GM12878 (cell line): Measurements from ENCODE around the gene NOVA2.

Source experiments
- ATF3 ChIP-seq: IDR thresholded peaks from 2 replicates; pipeline ENCODE4 v1.6.1; 2011; ENCODE audit warnings: low read depth, mild to moderate bottlenecking, low read length, moderate library complexity, borderline replicate concordance; ENCODE audit errors: extremely low read depth
- BACH1 ChIP-seq: fragments of 450-650 bp; IDR thresholded peaks from 2 replicates; pipeline ENCODE4 v1.6.1; 2017; ENCODE audit warnings: mild to moderate bottlenecking, borderline replicate concordance
- BHLHE40 ChIP-seq, 2 experiments: fragments of 450-650 bp in 1 of 2; IDR thresholded peaks; 2 replicates each; pipeline ENCODE4 v1.6.1; 2011 to 2017; ENCODE audit warnings: low read depth in 2 of 2, borderline replicate concordance in 1 of 2, improper control_type of control experiment in 1 of 2, low read length in 1 of 2, mild to moderate bottlenecking in 1 of 2
- EP300 ChIP-seq, 2 experiments: fragments of 150-350 bp in 1 of 2; IDR thresholded peaks; 2 replicates each; pipeline ENCODE4 v1.6.1; 2011 to 2012; ENCODE audit warnings: low read depth in 2 of 2, low read length in 2 of 2, borderline replicate concordance in 1 of 2, improper control_type of control experiment in 1 of 2, inconsistent platforms in 1 of 2; ENCODE audit not compliant: control insufficient read depth in 1 of 2
- EZH2 ChIP-seq: IDR thresholded peaks from 2 replicates; pipeline ENCODE4 v1.6.1; 2012; ENCODE audit warnings: low read depth, mild to moderate bottlenecking, control low read depth, inconsistent platforms, low read length, borderline replicate concordance; ENCODE audit not compliant: control insufficient read depth
- JUNB ChIP-seq: IDR thresholded peaks from 2 replicates; pipeline ENCODE4 v1.6.1; 2016; ENCODE audit warnings: antibody characterized with exemption, mild to moderate bottlenecking
- JUND ChIP-seq: IDR thresholded peaks from 2 replicates; pipeline ENCODE4 v1.6.1; 2012; ENCODE audit warnings: low read depth, mild to moderate bottlenecking, low read length, improper control_type of control experiment, moderate library complexity
- MAX ChIP-seq: IDR thresholded peaks from 2 replicates; pipeline ENCODE4 v1.6.1; 2012; ENCODE audit warnings: low read depth, low read length, improper control_type of control experiment
- MYC ChIP-seq: IDR thresholded peaks from 2 replicates; pipeline ENCODE4 v1.6.1; 2011; ENCODE audit warnings: mild to moderate bottlenecking, low read length, moderate library complexity, inconsistent platforms; ENCODE audit not compliant: insufficient read depth, insufficient replicate concordance, insufficient read length, severe bottlenecking
- PAX8 ChIP-seq: fragments of 450-650 bp; IDR thresholded peaks from 2 replicates; pipeline ENCODE4 v1.6.1; 2017; ENCODE audit warnings: mild to moderate bottlenecking, moderate library complexity
- POLR2A ChIP-seq: IDR thresholded peaks from 2 replicates; pipeline ENCODE4 v1.6.1; 2011; ENCODE audit warnings: low read depth, mild to moderate bottlenecking, low read length
- POLR2AphosphoS5 ChIP-seq: IDR thresholded peaks from 2 replicates; pipeline ENCODE4 v1.6.1; 2011; ENCODE audit warnings: mild to moderate bottlenecking, low read length, inconsistent platforms
- RAD21 ChIP-seq: IDR thresholded peaks from 2 replicates; pipeline ENCODE4 v1.6.1; 2011; ENCODE audit warnings: mild to moderate bottlenecking, low read depth, low read length, moderate library complexity; ENCODE audit not compliant: insufficient read depth
- RFX5 ChIP-seq: IDR thresholded peaks from 2 replicates; pipeline ENCODE4 v1.6.1; 2011; ENCODE audit warnings: low read depth, low read length, improper control_type of control experiment

GRCh38 chr19:45889210-45889885 is 84.3 kb downstream of the NOVA2 start:
- TF ChIP-seq PAX8, result no peak
- no peak for TF ChIP-seq JUND
- no peak for TF ChIP-seq POLR2A
- TF ChIP-seq RAD21, result no peak
- no peak for TF ChIP-seq MYC
- TF ChIP-seq EP300 (IDR thresholded peaks at IDR 0.05; ENCODE audit: borderline replicate concordance in 1 of 2, control insufficient read depth in 1 of 2, low read depth in 2 of 2, low read length in 2 of 2), result no peak
- TF ChIP-seq RFX5, result no peak
- no peak for TF ChIP-seq POLR2AphosphoS5
- TF ChIP-seq ATF3, result no peak
- TF ChIP-seq BACH1, result no peak
- TF ChIP-seq EZH2, result no peak
- TF ChIP-seq MAX, result no peak
- no peak for TF ChIP-seq BHLHE40 (IDR thresholded peaks at IDR 0.05; ENCODE audit: borderline replicate concordance in 1 of 2, low read depth in 2 of 2, low read length in 1 of 2)
- TF ChIP-seq JUNB, result no peak
